Tibial artery (tissue), 4 donors: ENCODE results near the gene RGS17.
"Not testable (repeated sequence)": the region's sequence is repeated elsewhere in the genome, so short reads cannot be mapped to it uniquely, and the experiment has no call there.

ENCODE experiments used
- DNase-seq, 2 donors: peaks; one replicate each; pipeline ENCODE4 v3.0.0-alpha.2; 2019
- H3K27ac ChIP-seq, 2 donors: fragments of 200-600 bp; sonication (generic) in 1 of 2; 1 replicate in 1 of 2; 2 replicates in 1 of 2; pipeline ENCODE4 v1.5.1; 2018 to 2019; ENCODE audit warnings: mild to moderate bottlenecking in 1 of 2
- H3K27me3 ChIP-seq, 2 donors: fragments of 200-600 bp; sonication (generic) in 1 of 2; one replicate each; pipeline versions ENCODE4 v1.5.1 to v1.6.0; 2016 to 2019
- H3K36me3 ChIP-seq, 3 donors: fragments of 200-600 bp; sonication (generic) in 2 of 3; one replicate each; pipeline ENCODE4 v1.5.1; 2016 to 2019; ENCODE audit warnings: mild to moderate bottlenecking in 2 of 3
- H3K4me1 ChIP-seq, 4 donors: fragments of 200-600 bp; sonication (generic) in 2 of 4; 1 replicate in 3 of 4; 2 replicates in 1 of 4; pipeline ENCODE4 v1.5.1; 2016 to 2019
- H3K4me3 ChIP-seq, 2 donors: fragments of 200-600 bp; sonication (generic) in 1 of 2; 1 replicate in 1 of 2; 2 replicates in 1 of 2; pipeline ENCODE4 v1.5.1; 2018 to 2019; ENCODE audit warnings: mild to moderate bottlenecking in 2 of 2
- H3K9me3 ChIP-seq, 3 donors: fragments of 200-600 bp; sonication (generic) in 1 of 3; one replicate each; pipeline ENCODE4 v1.5.1; 2016 to 2019
- intact Hi-C: fragments of 100-400 bp; cut with DNase I; formaldehyde crosslinking; loops from one replicate; pipeline ENCODE4 v1.15.0; 2023; ENCODE audit warnings: low total_unique reads
- TF ChIP-seq, protein P1 (sequence below), 2 experiments: fragments of 200-600 bp in 1 of 2; fragments of 450-650 bp in 1 of 2; IDR thresholded peaks; one replicate each; pipeline ENCODE4 v1.5.1; 2017 to 2019; ENCODE audit warnings: antibody characterized with exemption in 2 of 2, mild to moderate bottlenecking in 1 of 2, moderate library complexity in 1 of 2

RGS17 gene

DNA sequence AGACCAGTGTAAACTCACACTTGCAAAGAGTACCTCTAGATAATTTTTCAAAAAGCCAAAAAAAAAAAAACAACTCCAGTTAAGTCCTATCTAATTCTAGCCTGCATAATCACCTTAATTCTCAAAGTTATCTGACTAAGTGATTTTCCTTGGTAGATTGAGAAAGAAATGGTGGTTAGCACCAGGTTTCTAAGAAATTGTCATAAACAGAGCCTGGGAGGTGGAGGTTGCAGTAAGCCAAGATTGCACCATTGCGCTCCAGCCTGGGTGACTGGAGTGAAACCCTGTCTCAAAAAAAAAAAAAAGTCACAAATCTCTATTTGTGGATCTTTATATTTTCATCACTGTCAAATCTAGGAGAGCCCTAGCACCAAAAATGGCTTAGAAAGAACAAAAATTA is 157.2 kb downstream of the RGS17 start:
- peaks cover 0 to 4% (median 0%) of the 10 kb centered on the region in 3 donors for H3K9me3 ChIP-seq
- H3K4me3 ChIP-seq = no peak overlapping the region
- H3K27me3 ChIP-seq = no peaks in the 10 kb centered on the region
- no peaks in the 10 kb centered on the region for H3K4me1 ChIP-seq
- H3K27ac ChIP-seq = no peak overlapping the region
- H3K36me3 ChIP-seq = peaks cover 54 to 61% (median 56%) of the 10 kb centered on the region in 3 donors
- TF ChIP-seq, protein P1, sequence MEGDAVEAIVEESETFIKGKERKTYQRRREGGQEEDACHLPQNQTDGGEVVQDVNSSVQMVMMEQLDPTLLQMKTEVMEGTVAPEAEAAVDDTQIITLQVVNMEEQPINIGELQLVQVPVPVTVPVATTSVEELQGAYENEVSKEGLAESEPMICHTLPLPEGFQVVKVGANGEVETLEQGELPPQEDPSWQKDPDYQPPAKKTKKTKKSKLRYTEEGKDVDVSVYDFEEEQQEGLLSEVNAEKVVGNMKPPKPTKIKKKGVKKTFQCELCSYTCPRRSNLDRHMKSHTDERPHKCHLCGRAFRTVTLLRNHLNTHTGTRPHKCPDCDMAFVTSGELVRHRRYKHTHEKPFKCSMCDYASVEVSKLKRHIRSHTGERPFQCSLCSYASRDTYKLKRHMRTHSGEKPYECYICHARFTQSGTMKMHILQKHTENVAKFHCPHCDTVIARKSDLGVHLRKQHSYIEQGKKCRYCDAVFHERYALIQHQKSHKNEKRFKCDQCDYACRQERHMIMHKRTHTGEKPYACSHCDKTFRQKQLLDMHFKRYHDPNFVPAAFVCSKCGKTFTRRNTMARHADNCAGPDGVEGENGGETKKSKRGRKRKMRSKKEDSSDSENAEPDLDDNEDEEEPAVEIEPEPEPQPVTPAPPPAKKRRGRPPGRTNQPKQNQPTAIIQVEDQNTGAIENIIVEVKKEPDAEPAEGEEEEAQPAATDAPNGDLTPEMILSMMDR (IDR thresholded peaks at IDR 0.05) = no peak
- intact Hi-C loops = no loop called here
- DNase-seq = no peak

DNA sequence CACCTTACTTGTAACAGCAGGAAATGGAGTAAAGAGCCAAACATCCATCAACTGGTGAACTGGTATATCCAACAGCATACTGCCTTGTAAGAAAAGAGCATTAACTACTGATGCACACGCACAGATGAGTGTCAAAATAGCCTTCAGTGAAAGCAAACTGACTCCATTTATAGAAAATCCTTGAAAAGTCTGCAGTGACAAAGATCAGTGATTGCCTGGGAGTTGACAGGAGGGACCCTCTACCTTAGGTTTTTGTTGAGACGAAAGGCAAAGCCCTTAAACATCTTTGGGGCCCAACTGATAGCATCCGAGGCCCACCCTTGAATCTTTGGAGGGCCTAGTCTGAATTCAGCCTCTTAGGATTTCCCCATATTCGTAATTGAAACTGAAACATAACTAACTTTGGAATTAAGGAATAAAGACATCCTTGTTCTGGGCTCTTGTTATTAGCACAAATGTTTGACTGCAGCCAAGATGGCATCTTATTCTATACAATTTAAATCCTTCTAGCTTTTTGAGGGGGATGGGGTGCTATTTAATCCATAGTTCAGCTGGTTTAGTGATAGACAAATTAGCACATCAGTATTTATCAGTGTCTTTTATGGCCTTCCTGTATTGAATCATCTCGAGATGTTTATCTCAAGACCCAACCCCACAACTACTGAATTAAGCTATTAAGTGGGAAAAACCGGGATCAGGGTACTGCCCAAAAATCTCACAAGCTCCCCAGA is 161.2 kb downstream of the RGS17 start:
- TF ChIP-seq, protein P1 (IDR thresholded peaks at IDR 0.05) = no peak
- DNase-seq = no peak
- intact Hi-C loops = no loop called here
- Histone ChIP-seq H3K27ac (no peak overlapping the region), H3K9me3 (peaks cover 0 to 11% (median 0%) of the 10 kb centered on the region in 3 donors), H3K27me3 (no peaks in the 10 kb centered on the region), H3K4me3 (no peak overlapping the region), H3K36me3 (peaks cover 50 to 55% (median 53%) of the 10 kb centered on the region in 3 donors), H3K4me1 (no peaks in the 10 kb centered on the region)

DNA sequence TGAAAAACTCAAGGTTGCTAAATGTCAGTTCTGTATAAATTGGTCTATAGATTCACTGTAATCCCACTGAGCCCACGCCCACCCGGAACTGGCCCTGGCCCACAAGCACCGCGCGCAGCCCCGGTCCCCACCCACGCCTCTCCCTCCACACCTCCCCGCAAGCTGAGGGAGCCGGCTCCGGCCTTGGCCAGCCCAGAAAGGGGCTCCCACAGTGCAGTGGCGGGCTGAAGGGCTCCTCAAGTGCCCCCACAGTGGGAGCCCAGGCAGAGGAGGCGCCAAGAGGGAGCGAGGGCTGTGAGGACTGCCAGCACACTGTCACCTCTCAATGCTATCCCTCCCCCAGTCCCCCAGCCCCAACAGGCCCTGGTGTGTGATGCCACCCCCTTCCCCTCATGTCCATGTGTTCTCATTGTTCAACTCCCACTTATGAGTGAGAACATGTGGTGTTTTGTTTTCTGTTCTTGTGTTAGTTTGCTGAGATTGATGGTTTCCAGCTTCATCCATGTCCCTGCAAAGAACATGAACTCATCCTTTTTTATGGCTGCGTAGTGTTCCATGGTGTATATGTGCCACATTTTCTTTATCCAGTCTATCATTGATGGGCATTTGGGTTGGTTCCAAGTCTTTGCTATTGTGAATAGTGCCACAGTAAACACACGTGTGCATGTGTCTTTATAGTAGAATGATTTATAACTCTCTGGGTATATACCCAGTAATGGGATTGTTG is 164.8 kb downstream of the RGS17 start:
- H3K4me1 ChIP-seq, intact Hi-C loops, H3K27ac ChIP-seq, H3K27me3 ChIP-seq, H3K4me3 ChIP-seq, DNase-seq: not testable (repeated sequence)
- Histone ChIP-seq H3K36me3 (peaks cover 21% of the 10 kb centered on the region in 3 donors), H3K9me3 (peaks cover 0 to 11% (median 0%) of the 10 kb centered on the region in 3 donors)

DNA sequence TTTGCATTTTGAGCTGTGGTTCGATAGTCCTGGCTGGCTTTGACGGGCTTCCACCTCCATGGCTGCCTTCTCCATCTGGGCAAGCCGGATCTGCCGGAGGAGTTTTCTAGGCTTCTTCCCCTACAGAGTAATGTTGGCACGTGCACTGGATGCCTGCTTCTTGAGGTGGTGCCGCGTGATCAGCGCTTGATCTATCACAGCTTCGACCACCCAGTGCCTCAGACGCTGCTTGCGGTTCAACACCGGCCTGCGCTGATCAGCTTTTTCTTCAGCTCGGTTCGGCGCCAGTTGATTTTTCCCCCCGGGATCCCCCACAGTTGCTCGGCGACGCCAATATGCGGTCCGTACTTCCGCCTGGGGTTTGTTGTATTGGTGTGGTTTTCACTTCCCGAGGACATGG is 171.7 kb downstream of the RGS17 start:
- intact Hi-C loops = loop anchor here (10.0 kb wide), 1 partner anchor 65 kb away; no protein-coding TSS in a partner anchor
- peaks cover 0 to 5% (median 3%) of the 10 kb centered on the region in 3 donors for H3K9me3 ChIP-seq

DNA sequence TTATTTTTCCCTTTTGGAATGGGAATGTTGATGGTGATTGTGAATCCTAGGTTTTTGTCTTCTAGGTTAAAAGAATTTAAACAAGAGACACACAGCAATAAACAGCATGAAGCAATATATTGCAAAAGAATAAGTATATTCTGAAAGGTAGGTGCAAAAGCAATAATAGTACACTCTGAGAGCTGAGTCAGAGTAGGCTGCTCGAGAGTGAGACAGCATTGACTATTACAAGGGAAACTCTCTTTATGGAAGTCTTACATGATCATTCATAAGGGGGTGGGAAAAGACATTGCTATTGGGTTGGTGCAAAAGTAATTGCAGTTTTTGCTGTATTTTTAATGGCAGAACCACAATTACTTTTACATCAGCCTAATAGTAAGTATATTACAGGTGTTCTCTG is 173.3 kb downstream of the RGS17 start:
- no peak overlapping the region for H3K27ac ChIP-seq
- H3K27me3 ChIP-seq = no peaks in the 10 kb centered on the region
- intact Hi-C loops = loop anchor here (10.0 kb wide), 1 partner anchor 67 kb away; no protein-coding TSS in a partner anchor
- no peak overlapping the region for H3K4me3 ChIP-seq
- peaks cover 0 to 5% (median 3%) of the 10 kb centered on the region in 3 donors for H3K9me3 ChIP-seq
- TF ChIP-seq, protein P1 (IDR thresholded peaks at IDR 0.05) = no peak
- no peaks in the 10 kb centered on the region for H3K36me3 ChIP-seq
- no peaks in the 10 kb centered on the region for H3K4me1 ChIP-seq
- no peak for DNase-seq

More for the DNA sequence above, 171.7 kb downstream of the RGS17 start:
- DNase-seq = no peak
- Histone ChIP-seq H3K4me1 (no peaks in the 10 kb centered on the region), H3K4me3 (no peak overlapping the region), H3K27me3 (no peaks in the 10 kb centered on the region), H3K36me3 (no peaks in the 10 kb centered on the region), H3K27ac (no peak overlapping the region)
- TF ChIP-seq, protein P1 (IDR thresholded peaks at IDR 0.05) = no peak
